Ishikawa (cell line): ENCODE measurements around the gene NEGR1.

Experiments used
- CEBPB ChIP-seq: IDR thresholded peaks from 2 replicates; pipeline ENCODE4 v1.6.1; 2012
- CREB1 ChIP-seq: IDR thresholded peaks from 2 replicates; pipeline ENCODE4 v1.6.1; 2012; ENCODE audit warnings: low read depth
- EGR1 ChIP-seq: IDR thresholded peaks from 2 replicates; pipeline ENCODE4 v1.6.1; 2012
- EP300 ChIP-seq: IDR thresholded peaks from 2 replicates; pipeline ENCODE4 v1.6.1; 2012; ENCODE audit warnings: borderline replicate concordance
- FOXM1 ChIP-seq: IDR thresholded peaks from 2 replicates; pipeline ENCODE4 v1.6.1; 2012; ENCODE audit warnings: low read depth, borderline replicate concordance
- NFIC ChIP-seq: IDR thresholded peaks from 2 replicates; pipeline ENCODE4 v1.6.1; 2012
- RAD21 ChIP-seq: IDR thresholded peaks from 2 replicates; pipeline ENCODE4 v1.6.1; 2012; ENCODE audit warnings: low read depth
- TAF1 ChIP-seq: IDR thresholded peaks from 2 replicates; pipeline ENCODE4 v1.6.1; 2012; ENCODE audit warnings: low read depth, mild to moderate bottlenecking
- TCF12 ChIP-seq: IDR thresholded peaks from 2 replicates; pipeline ENCODE4 v1.6.1; 2012; ENCODE audit warnings: low read depth
- TEAD4 ChIP-seq: IDR thresholded peaks from 2 replicates; pipeline ENCODE4 v1.6.1; 2012
- YY1 ChIP-seq: IDR thresholded peaks from 2 replicates; pipeline ENCODE4 v1.6.1; 2012; ENCODE audit warnings: low read depth
- ZBTB7A ChIP-seq: IDR thresholded peaks from 2 replicates; pipeline ENCODE4 v1.6.1; 2012; ENCODE audit warnings: low read depth
- TF ChIP-seq, protein P1 (sequence below): IDR thresholded peaks from 2 replicates; pipeline ENCODE4 v1.6.1; 2012
- TF ChIP-seq, protein P2 (sequence below): IDR thresholded peaks from 2 replicates; pipeline ENCODE4 v1.6.1; 2012; ENCODE audit warnings: low read depth, mild to moderate bottlenecking
- TF ChIP-seq, protein P3 (sequence below): IDR thresholded peaks from 2 replicates; pipeline ENCODE4 v1.6.1; 2012

Gene NEGR1

DNA sequence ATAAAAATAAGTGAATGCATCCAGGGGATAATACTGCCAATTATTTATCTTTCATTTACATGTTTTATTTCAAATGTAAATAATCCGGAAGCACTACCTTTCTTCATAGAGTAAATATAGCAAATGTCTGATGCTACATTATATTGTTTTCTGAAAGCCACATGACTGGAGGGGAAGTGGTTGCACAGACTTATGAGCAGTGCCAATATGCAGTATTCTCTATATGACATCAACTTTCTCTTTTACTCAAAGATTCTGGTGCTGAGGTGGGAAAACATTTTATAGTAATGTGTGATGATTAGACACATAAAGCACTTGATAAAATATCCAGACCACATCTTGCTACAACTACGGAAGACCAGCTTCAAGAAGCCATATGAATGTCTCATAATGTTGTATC is 314.7 kb downstream of the NEGR1 start:
- TF ChIP-seq YY1 (no peak), FOXM1 (no peak), TEAD4 (no peak), CEBPB (no peak)
- TF ChIP-seq, protein P1, sequence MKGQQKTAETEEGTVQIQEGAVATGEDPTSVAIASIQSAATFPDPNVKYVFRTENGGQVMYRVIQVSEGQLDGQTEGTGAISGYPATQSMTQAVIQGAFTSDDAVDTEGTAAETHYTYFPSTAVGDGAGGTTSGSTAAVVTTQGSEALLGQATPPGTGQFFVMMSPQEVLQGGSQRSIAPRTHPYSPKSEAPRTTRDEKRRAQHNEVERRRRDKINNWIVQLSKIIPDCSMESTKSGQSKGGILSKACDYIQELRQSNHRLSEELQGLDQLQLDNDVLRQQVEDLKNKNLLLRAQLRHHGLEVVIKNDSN: no peak

DNA sequence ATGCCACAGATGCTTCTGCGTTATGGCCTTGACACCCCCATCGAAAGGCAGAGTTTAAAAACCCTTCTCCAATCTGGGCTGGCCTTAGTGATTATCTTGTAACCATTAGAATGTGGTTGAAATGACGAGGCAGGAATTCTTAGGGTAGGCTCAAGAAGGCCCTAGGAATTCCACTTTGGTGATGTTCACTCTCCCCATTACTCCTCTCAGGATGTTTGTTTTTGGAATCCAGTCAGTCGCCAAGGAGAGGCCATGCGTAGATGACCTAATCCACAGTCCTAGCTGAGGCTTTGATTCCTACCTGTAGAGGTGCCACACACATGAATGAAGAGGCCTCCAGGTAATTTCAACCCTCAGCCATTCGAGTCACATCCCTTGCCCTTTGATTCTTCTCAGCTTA is 318.2 kb downstream of the NEGR1 start:
- no peak for TF ChIP-seq NFIC
- TF ChIP-seq, protein P2, sequence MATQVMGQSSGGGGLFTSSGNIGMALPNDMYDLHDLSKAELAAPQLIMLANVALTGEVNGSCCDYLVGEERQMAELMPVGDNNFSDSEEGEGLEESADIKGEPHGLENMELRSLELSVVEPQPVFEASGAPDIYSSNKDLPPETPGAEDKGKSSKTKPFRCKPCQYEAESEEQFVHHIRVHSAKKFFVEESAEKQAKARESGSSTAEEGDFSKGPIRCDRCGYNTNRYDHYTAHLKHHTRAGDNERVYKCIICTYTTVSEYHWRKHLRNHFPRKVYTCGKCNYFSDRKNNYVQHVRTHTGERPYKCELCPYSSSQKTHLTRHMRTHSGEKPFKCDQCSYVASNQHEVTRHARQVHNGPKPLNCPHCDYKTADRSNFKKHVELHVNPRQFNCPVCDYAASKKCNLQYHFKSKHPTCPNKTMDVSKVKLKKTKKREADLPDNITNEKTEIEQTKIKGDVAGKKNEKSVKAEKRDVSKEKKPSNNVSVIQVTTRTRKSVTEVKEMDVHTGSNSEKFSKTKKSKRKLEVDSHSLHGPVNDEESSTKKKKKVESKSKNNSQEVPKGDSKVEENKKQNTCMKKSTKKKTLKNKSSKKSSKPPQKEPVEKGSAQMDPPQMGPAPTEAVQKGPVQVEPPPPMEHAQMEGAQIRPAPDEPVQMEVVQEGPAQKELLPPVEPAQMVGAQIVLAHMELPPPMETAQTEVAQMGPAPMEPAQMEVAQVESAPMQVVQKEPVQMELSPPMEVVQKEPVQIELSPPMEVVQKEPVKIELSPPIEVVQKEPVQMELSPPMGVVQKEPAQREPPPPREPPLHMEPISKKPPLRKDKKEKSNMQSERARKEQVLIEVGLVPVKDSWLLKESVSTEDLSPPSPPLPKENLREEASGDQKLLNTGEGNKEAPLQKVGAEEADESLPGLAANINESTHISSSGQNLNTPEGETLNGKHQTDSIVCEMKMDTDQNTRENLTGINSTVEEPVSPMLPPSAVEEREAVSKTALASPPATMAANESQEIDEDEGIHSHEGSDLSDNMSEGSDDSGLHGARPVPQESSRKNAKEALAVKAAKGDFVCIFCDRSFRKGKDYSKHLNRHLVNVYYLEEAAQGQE: no peak
- TF ChIP-seq, protein P3, sequence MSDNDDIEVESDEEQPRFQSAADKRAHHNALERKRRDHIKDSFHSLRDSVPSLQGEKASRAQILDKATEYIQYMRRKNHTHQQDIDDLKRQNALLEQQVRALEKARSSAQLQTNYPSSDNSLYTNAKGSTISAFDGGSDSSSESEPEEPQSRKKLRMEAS: no peak
- no peak for TF ChIP-seq TCF12
- TF ChIP-seq, protein P1: no peak
- no peak for TF ChIP-seq TAF1
- TF ChIP-seq ZBTB7A: no peak
- TF ChIP-seq YY1: no peak
- TF ChIP-seq CREB1: no peak
- no peak for TF ChIP-seq FOXM1
- no peak for TF ChIP-seq EGR1
- no peak for TF ChIP-seq CEBPB

DNA sequence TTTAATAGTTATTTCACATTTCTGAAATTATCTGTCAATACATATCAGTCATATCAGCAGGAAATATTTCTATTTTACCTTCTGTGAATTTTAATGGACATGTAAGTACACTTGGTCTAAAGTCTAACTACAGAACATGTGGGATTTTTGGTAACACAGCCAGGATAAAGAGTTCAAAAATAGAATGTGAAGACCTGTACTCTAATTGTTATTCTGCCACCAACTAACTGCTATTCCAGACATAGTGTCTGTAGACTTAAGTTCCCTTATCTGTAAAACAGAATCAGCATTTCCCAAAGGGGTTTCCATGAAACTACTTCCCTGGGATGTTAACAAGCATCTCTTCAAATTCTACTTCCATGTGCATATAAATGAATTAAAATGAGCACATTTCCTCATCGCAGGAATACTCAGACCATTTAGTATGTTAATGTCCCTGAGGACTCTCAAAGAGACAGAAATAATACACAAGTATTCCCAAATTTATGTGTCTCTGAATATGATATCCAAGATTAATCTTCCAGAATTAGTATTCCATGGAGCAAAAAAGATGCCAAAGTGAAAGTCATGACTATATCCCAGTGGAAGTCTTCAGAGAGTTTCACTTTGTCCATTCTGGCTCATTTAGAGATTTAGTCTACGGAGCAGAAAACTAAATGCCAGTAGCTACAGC is 325.6 kb downstream of the NEGR1 start:
- no peak for TF ChIP-seq EP300
- TF ChIP-seq, protein P3: no peak
- no peak for TF ChIP-seq YY1
- TF ChIP-seq CREB1: no peak
- no peak for TF ChIP-seq NFIC
- TF ChIP-seq ZBTB7A: no peak
- no peak for TF ChIP-seq RAD21
- TF ChIP-seq CEBPB: no peak
- TF ChIP-seq TEAD4: no peak
- TF ChIP-seq, protein P1: no peak
- TF ChIP-seq FOXM1: no peak

DNA sequence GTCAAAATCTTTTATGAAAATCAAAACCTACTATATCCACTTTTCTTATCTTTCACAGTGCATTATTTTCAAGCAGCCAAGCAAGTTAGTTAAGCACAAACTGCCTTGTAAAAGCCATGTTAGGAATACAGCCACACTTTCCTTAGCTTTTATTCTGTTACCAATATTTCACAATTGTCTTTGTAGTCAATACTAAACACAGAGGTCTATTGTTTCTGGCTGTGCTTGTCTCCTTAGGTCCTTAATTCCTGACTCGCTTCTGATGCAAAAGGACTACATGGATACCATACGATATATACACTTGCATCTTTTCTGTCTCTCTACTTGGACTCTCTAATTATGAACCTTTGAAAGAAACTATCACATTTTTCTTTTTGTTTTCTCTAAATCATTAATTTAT is 331.8 kb downstream of the NEGR1 start:
- TF ChIP-seq TCF12 (no peak), NFIC (no peak), FOXM1 (no peak), TAF1 (no peak), EP300 (no peak), YY1 (no peak), ZBTB7A (no peak), CEBPB (no peak), CREB1 (no peak)
- TF ChIP-seq, protein P3: no peak
- TF ChIP-seq, protein P2: no peak

DNA sequence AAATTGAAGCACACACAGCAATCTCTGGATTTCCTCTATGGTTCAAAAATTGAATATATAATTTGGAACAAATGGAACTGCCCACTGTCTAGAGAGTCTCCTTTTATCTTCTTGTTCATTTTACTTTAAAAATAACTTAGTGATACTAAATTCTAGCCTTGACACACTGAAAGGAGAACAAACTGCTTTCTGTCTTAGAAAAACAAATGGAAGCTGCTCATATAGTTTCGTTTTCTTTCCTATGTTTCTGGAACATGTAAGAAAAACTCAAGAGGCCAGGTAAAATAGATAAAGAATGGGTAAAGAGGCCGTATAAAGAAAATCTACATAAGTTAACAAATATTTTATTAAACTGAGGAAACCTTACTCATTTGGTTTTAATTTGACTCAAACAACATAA is 332.7 kb downstream of the NEGR1 start:
- TF ChIP-seq EGR1 (no peak), CREB1 (no peak)

DNA sequence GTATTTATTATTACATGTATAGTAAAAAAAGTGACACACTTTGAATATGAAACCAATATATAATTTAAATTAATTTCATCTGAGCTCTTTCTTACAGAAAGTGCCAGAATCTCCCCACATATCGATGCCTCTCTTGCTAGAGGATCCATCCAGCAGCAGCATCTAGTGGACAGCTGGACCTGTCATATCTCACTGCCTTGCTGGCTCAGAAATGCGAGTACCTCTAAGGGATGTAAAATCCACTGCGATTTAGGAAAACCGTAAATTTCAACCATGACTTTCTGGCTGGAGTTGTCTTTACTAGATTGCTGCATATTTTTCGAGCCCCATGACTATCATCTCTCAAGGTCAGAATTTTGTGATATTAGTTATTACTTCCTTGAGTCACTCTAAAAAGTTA is 333.8 kb downstream of the NEGR1 start:
- TF ChIP-seq RAD21 (no peak), YY1 (no peak), NFIC (no peak), CREB1 (no peak), CEBPB (no peak), TAF1 (no peak), EP300 (no peak), ZBTB7A (no peak), FOXM1 (no peak), TEAD4 (no peak), TCF12 (no peak), EGR1 (no peak)
- TF ChIP-seq, protein P1: no peak
- TF ChIP-seq, protein P3: no peak
- TF ChIP-seq, protein P2: no peak
